ENCODE data around the gene ANXA1.

Gene ANXA1

GRCh38 chr9:73151653-73152542 lies at the start of gene ANXA1:
ANXA1 (plus strand) TSS chr9:73151865; CDS start chr9:73158536, 6,671 bp downstream.
- peak; percentile 91 for DNase-seq (ENCODE audit: low read depth)

- no peak for DNase-seq (ENCODE audit: low read depth)
Observed at GRCh38 chr9:73104342-73104741, 47.3 kb upstream of the ANXA1 start.

GRCh38 chr9:73104921-73105320 lies 46.7 kb upstream of the ANXA1 start:
- DNase-seq (ENCODE audit: low read depth): no peak

- DNase-seq (ENCODE audit: low read depth): peak; percentile 64
Observed at GRCh38 chr9:73107489-73108069, 44.1 kb upstream of the ANXA1 start.

GRCh38 chr9:73114058-73114457 lies 37.6 kb upstream of the ANXA1 start:
- DNase-seq (ENCODE audit: low read depth): no peak

- DNase-seq (ENCODE audit: low read depth): no peak
Observed at GRCh38 chr9:73114958-73115357, 36.7 kb upstream of the ANXA1 start.

- DNase-seq (ENCODE audit: low read depth): peak; percentile 88
Observed at GRCh38 chr9:73116031-73116430, 35.6 kb upstream of the ANXA1 start.

GRCh38 chr9:73116880-73117279 lies 34.8 kb upstream of the ANXA1 start:
- DNase-seq (ENCODE audit: low read depth): no peak

GRCh38 chr9:73118286-73118685 lies 33.4 kb upstream of the ANXA1 start:
- no peak for DNase-seq (ENCODE audit: low read depth)

GRCh38 chr9:73118898-73119554 lies 32.6 kb upstream of the ANXA1 start:
- peak; percentile 70 for DNase-seq (ENCODE audit: low read depth)

GRCh38 chr9:73121375-73121935 lies 30.2 kb upstream of the ANXA1 start:
- no peak for DNase-seq (ENCODE audit: low read depth)

- no peak for DNase-seq (ENCODE audit: low read depth)
Observed at GRCh38 chr9:73125651-73126050, 26.0 kb upstream of the ANXA1 start.

- DNase-seq (ENCODE audit: low read depth): no peak
Observed at GRCh38 chr9:73129941-73130685, 21.6 kb upstream of the ANXA1 start.

GRCh38 chr9:73131461-73131860 lies 20.2 kb upstream of the ANXA1 start:
- DNase-seq (ENCODE audit: low read depth): peak; percentile 27

GRCh38 chr9:73132034-73132776 lies 19.5 kb upstream of the ANXA1 start:
- peak; percentile 88 for DNase-seq (ENCODE audit: low read depth)

GRCh38 chr9:73133022-73133651 lies 18.5 kb upstream of the ANXA1 start:
- no peak for DNase-seq (ENCODE audit: low read depth)

- peak; percentile 16 for DNase-seq (ENCODE audit: low read depth)
Observed at GRCh38 chr9:73133921-73134407, 17.7 kb upstream of the ANXA1 start.

GRCh38 chr9:73135394-73135793 lies 16.3 kb upstream of the ANXA1 start:
- no peak for DNase-seq (ENCODE audit: low read depth)

GRCh38 chr9:73137286-73137899 lies 14.3 kb upstream of the ANXA1 start:
- DNase-seq (ENCODE audit: low read depth): peak; percentile 66

GRCh38 chr9:73137914-73138313 lies 13.8 kb upstream of the ANXA1 start:
- DNase-seq (ENCODE audit: low read depth): peak; percentile 65

Data from iris pigment epithelial cell (primary cell).